GM19328 (cell line): ENCODE measurements around the gene ZNF423.
"Not testable (repeated sequence)": the region's sequence is repeated elsewhere in the genome, so short reads cannot be mapped to it uniquely, and the experiment has no call there.

Source experiments
- ATAC-seq: cut with Tn5 transposase; IDR thresholded peaks from one replicate; pipeline ENCODE4 v1.9.1; 2021; ENCODE audit warnings: mild to moderate bottlenecking, moderate library complexity; ENCODE audit not compliant: unreplicated experiment

The ZNF423 gene

DNA sequence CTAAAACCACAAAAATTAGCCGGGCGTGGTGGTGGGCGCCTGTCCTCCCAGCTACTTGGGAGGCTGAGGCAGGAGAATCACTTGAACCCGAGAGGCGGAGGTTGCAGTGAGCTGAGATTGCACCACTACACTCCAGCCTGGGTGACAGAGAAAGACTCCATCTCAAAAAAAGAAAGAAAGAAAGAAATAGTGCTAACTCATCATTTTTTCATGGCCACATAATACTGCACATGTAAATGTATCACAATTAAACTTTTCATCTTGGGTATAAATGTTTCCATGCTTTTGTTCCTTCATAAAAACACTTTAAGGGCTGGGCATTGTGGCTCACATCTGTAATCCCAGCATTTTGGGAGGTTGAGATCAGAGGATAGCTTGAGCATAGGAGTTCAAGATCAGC, 15.9 kb upstream of the ZNF423 start:
- ATAC-seq = not testable (repeated sequence)

DNA sequence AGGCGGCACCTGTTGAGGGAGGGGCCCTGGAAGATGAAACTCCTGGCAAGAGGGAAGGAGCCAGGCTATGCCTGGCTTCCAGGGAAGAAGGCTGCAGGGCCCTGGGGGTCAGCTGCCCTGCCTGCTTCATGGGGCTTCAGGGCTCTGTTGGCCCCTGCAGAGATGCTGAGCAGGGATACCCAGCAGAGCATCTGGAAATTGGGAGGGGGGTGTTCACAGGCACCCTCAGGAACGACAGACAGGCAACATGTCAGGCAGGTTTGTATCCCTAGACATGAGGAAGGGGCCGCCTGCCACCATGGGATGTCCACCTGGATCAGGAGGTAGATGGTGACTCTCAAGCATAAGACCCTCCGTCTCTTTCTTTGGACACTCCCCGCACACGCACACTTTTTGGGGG, 13.8 kb upstream of the ZNF423 start:
- no peak for ATAC-seq

DNA sequence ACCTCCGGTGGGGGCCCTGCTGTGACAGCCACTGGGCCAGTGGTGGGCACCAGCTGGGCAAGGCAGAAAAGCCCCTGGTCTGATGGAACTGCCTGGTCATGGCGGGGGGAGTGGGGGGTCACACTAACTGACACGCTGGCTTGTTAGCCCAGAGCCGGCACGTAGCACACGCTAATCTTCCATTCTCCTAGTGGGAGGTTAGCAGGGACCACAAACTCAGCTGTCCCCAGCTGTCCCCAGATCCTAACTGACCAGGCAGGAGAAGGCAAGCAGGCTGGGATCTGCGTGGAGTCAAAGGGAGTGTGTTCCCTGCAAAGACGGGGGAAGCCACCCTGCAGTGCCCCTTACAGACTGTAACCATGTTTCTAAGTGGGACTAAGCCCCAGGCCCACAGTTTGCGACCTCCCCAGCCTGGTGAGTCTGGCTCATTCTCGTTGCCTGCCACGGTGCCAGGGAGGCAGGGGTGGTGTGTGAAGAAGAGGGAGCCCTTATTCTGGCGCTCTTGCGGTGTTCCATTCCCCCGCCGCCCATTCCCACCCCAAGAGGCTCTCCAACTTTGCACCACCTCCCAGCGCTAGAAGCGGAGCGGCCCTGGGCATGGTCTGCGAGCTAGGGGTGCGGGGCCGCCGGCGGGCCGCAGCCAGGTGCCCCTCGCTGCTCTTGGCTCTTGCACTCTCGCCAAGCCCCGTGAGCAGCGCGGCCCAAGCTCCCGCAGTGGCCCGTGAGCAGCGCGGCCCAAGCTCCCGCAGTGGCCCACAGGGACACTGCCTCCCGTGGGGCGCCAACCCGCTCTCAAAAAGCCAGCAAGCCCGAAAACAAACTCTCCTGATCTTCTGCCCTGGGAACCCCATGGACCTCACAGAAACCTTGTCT, 12.1 kb upstream of the ZNF423 start:
- no peak for ATAC-seq

DNA sequence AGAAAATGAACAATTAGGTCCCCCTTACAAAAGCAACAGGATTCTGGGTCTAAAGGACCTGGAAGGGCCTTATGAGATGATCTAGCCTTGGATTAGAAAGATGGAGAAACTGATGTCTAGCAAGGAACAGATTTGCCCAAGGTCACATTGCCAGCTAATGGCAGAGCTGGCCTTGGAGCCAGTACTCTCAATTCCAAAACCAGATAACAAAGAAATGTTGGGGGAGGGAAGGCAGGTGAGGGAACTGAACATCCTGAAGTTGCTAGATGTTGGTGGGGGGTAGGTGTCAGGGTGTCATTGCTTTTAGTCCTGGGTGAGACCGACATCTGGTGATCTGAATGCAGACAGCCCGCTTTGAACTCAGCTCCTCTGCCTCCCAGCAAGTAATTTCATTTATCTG, 11.3 kb upstream of the ZNF423 start:
- ATAC-seq = no peak

DNA sequence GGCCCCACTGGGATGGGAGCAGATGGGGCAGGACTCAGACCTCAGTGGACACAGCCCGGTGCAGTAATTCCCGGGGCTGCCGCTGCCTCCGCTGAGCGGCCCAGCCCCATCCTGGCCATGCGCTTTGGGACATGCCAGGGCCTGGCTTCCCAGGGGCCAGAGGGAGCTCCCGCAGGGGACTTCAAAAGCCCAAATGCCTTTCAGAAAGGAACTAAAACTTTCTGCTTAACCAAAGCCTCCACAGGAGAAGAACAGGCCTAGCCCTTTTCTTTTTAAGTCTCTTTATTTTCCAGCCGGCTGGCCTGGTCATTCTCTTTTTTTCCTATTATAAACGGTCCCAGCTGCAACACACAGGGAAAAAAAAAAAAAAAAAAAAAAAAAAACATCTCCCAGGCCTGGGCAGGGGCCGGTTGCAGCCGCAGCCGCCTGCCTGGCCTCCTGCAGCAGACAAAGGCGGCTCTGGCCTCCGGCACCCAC, 10.7 kb upstream of the ZNF423 start:
- ATAC-seq = no peak

DNA sequence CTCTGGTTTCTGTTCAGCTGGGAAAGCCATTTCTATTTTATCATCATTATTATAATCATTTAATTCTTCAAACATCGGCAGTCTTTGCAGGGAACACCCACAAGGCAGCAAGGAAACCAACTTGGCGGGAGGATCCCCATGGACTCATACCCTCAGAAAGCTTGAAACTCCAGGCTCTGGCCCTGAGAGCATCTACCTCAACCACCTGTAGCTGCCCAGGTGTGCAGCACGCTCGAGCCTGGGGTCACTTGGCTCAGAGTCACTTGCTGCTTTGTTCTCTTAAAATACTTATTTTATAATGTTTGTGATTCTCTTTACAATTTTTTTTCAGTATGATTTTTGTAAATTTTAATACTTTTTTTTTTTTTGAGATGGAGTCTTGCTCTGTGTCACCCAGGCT, 6.8 kb upstream of the ZNF423 start:
- ATAC-seq = no peak

DNA sequence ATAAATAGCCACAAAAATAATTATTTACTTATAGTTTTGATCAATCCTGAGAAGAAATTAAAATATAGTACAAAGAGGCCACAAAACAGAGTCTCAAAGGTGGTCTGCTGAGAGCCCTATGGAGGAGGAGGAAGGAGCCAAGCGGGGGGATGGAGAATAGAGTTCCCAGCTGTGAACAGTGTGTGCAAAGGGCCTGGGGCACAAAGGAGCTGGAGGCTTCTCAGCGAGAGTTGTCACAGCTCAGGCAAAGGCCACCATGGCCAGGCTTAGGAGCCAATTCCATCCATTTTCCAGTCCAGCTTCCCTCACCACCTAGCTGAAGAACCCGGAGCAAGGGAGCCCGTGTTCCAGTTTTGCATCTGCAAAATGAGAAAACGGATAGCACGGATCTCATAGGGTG, 5.4 kb upstream of the ZNF423 start:
- no peak for ATAC-seq

DNA sequence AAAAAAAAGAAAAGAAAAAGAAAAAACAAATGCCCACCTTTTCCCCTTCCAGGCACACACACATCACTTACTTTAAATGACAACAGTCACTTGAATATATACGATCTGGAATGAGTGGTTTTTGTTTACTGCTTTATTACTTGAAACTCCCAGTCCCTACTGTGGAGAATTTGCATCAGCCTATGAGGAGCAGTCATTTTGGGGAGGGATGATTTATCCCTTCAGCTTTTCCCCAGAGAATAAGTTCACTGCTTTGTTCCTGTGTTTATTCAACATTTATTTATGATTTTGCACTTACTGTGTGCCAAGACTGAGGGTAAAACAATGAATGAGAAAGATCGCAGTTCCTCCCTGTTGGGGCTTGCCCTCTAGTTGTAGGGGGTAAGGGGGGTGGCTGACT, 4.7 kb upstream of the ZNF423 start:
- no peak for ATAC-seq

DNA sequence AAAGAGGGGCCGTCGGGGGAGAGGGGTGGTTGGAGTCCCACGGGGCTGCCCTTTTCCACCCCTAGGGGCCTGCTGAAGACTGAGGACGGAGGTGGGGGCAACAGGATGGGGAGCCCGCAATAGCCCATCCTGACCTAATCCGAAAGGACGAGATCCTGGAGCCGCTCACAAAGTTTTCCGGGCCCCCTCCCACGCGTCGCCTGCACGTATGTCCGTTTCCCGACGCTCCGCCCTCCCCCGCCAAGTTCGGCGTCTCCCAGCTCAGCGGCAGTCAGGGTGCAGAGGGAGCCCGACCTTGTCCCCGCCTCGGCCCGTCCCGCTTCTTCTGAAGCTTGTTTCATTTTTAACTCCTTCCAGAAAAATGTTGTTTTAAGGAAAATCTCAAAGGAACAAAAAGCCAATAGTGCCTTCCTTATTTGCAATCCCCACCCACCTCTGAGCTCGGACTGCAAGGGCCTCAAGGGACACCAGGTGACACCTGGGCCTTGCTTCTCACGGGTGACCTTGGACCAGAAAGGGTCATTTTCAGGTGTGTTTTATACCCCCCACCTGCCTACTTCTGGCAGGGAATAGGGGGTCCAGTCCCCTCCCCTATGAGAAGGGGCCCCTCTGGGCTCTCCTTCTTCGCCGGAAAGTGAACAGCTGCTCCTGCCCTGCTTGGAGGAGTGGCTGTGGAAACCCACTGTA, 3.4 kb upstream of the ZNF423 start:
- ATAC-seq = no peak

DNA sequence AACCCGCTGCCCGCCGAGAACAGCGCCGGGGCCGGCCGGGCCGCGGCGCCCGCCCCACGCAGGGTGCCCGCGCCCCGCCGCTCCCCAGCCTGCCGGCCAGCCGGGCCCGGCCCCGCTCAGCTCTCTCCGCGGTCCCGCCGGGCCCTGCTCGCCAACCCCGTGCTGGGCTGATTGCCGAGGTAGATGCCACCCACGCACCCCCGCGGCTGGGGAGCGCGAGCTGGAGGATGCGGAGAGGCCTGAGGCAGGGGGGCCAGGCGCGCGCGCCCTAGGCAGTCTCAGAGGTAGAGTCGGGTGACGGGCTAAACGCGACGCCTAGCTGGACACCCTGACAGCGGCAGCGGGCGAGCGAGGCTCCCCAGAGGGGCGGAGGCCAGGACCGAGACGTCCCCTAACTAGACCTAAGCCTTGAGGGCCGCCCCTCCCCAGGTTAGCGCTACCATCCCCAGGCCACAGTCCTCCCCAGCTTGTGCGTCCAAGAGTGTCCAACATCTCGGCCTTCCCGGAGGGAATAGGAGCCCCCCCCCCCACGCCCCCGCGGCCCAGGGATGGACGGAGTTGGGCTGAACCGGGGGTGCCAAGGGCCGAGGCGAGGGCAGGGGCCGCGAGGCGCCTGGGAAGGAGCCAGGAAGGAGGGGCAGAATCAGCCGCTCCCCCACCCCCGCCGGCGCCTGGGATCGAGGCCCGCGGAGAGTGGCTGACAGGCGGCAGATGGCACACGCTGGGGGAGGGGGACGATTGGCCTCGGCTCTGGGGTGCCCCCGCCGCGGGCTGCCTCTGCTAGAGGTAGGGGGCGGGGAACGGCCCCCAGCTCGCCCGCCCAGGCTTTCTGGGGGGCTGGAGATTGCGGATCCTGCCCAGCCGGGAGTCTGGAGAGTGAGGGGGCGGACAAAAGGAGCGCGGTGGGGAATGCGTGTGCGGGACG, 2.5 kb upstream of the ZNF423 start:
- ATAC-seq = no peak

DNA sequence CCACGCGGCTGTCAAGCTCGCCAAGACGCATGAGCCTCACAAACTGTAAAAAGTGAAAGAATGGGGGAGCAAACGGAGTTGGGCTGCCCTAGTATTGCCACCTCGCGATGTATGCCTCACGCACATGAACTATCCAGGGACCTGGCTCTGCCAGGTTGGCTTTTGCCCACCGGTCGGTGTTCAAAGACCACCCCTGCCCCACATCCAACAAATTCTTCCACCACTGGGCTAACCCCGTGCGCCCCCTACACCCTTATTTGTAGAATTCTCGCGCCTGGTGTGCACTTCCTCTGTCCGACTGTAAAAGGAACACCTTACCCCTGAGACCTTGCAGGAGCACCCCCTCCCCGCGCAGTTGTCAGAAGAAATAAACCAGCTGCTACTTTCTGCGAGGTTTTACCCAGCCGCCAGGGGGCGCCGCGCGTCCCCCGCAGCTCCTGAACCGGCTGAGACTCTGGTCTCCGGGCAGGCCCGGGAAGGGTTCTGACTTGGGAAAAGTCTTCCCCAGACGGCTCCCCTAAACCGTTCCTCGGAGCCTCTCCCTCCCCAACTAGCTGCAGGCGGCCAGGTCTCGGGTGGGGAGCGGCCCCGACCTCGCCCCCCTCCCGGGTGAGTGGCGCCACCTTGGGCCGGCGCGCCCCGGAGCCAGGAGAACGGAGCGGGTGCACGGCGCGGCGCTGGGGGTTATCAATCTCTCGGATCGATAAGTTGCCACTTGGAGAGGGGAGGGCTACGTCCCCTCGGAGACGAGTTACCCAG, 1.7 kb upstream of the ZNF423 start:
- no peak for ATAC-seq

DNA sequence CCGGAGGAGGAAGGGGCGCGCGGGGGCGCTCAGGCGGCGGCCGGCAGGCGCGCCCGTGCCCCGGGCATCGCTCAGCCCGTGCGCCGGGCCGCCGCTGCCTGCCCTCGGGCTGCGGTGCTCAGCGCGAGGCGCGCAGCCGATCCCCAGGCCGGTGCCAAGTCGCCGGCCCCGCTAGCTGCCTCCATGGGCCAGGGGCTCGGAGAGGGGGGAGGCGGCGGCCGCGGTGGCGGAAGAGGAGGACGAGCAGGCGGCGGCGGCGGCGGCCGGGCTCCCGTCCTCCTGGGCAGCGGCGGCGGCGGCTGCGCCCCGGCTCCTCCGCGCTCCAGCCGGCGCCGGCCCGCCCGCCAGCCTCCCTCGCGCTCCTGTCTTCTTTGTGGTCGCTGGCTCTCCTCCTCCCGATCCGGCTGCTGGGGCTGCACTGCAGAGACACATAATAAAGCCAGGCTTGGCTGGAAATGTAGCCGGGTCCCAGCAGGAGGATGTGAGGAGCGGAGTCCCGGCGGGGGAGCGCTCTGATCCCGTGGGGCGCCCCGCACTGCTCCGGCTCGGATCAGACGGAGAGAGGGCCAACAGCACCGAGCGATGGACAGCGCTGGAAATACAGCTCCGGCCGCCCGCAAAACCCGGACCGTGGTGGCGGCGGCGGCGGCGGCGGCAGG, 889 bp upstream of the ZNF423 start:
- no peak for ATAC-seq

DNA sequence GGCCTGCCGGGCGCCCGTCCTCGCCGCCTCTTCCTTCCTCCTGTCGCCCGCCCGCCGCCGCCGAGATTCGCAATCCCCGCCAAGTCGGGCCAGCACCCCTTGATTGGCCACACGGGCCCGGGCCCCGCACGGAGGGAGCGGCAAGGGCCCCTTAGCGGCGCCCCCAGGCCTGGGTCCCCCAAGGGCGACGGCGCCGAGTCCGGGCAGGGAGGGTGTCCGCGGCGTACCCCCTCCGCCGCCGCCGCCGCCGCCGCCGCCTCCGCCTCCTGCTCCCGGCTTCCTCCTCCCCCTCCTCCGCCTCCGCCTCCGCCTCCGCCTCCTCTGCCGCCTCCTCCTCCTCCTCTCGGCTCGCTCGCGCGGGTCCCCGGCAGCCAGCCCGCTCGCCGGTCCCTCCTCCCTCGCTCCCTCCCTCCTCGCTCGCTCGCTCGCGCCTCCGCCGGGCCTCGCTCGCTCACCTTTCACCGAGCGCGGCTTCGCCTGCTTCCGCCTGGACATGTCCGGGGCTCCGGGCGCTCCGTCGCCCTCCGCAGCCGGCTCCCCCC, 561 bp downstream of the ZNF423 start:
- no peak for ATAC-seq

DNA sequence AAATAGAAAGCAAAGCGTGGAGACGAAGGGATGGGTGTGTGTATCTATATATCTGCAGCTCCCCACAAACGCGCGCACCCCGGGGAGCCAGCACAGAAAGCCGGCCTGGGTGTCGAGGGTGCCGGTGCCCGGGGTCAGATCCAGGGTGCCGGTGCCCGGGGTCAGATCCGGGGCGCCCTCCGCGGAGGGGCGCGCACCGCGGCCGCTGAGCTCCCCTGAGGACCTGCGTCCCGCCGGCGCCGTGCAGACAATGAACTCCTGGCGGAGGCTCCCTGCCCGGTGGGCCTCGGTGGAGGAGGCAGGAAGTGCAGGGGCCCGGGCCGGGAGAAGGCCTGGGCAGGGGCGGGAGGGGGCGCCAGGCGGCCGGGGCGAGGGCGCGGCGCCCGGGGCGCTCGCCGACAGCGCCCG, 1.1 kb downstream of the ZNF423 start:
- no peak for ATAC-seq

DNA sequence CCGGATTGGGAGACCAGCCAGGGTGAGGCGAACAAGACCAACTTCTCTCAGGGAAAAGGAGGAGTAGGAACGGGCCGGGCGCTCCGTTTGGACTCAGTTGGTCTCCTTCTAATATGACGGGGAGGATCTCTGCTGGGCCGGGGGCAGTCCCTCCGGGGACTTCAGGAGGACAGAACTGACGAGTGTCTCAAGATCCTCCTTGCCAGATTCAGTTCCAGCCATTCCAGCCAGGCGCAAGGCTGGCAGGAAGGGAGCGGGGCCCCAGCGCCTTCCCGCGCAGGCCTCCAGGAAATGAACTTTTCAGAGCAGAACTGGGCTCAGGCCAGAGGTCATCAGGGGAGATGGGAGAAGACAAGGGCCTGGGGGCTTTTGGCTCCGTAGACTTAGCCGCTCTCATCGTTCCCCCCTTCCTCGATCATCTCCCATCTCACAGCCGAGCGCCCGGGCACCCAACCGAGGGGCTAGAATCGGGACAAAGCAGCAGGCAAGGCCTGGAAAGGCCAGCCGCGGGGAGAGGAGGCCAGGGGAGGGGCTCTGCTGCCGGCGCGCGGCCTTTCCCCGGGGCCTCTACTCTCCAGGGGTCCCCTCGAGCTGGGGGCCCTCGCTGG, 1.6 kb downstream of the ZNF423 start:
- no peak for ATAC-seq

DNA sequence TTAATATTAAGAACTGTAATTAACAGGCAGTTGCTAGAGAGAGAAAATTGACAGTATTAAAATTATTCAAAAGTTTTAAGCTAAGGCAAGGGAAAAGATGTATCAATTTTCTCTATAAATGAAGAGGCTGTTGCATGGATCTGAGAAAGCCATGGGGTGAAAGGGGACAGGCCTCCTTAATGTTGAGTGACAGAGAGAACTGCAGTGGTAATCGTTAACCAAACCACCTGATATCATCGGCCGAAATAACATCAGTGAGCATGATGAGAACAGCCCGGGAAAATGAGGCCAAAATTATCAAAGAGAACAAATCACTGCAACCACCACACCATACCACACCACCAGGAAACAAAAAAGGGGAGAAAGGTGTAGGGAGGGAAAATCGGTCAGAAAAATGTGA, 3.6 kb downstream of the ZNF423 start:
- no peak for ATAC-seq

DNA sequence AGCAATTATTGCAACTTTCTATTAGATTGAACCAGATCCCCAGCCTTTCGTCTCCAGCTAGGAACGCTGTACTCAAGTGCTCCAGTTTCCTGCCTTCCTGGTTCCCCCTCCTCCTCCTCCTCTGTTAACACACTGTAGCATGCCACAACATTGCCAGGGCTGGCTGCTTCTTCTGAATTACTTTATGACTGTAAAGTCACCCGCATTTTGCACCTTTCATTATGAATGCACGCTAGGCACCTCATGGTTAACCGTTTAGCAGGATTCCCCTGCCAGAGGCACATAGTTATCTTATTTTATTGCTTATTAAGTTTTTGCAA, 4.5 kb downstream of the ZNF423 start:
- no peak for ATAC-seq

DNA sequence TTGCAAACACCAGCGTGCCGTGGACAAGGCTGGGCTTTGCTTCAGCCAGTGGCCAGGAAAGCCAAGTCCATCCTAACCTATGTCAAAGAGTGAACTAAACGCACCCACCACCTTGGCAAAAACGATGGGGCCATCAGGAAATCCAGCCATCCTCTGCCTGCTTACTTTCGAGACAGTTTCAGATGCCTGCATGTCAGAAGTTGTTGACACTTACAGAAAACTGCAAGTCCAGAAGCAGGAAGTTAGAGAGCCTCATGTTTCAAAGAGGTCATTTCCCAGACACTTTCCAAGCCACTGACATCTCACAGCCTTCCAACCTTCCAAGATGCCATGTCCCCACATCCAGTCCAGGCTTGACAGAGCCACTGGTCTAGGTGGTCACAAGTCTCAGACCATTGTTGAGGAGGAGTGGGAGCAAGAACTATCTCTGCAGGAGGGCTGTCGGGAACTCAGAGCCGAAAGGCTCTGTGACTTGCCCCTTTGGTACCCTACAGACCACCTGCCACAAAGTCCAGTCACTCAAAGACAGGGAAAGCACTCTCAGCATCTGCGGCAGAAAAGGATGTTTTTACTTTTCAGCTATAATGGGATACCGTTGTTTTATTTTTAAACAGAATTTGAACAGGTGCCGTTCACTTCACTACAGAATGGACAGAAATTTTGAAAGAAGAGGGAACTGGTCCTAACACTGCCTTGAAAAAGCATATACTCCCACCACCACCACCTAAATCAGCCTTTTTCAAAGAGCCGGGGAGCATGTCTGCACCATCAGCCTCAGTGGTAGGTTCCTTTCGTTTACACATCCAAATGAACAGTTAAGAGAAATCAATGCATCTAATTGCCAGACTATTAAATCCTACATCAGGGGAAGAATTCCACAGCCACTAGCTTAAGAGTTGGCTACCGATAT, 5.1 kb downstream of the ZNF423 start:
- no peak for ATAC-seq

DNA sequence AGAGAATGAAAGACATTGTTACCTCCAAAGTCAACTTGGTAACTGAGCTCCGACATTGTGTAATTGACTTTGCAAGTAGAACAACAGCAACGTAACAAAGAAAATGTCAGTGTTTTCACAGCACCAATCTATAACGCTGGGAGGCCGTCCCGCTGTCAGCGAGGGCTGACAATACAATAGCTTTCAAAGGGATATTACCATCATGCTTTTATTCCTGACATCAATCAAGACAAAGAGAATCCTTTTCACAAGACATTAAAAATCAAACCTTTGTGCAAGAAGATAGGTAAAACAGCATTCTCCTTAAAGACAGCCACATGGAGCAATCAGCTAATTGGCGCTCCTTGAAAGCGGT, 6.2 kb downstream of the ZNF423 start:
- ATAC-seq = no peak
